ENCODE data around the gene KIF1A. TPM values are rescaled to one million over a fixed set of nuclear protein-coding genes. Genes with fewer than 3 reads are reported as not detected.
A peak's percentile ranks its signal among the peaks of the same experiment; 100 is the strongest.

KIF1A gene
- total RNA-seq, 1 donor from 2014 or later, result 48.9 TPM

- Mint-ChIP-seq H3K4me1 (peaks cover 3% of the 10 kb centered on the region), H3K9me3 (no peaks in the 10 kb centered on the region), H3K27ac (no peak overlapping the region), H3K36me3 (no peaks in the 10 kb centered on the region), H3K4me3 (no peak overlapping the region), H3K27me3 (ENCODE audit: low read depth) (no peaks in the 10 kb centered on the region)
- DNase-seq (ENCODE audit: low spot score in 2 of 2, unreplicated experiment in 2 of 2), result no peak
- TF ChIP-seq, protein P1, sequence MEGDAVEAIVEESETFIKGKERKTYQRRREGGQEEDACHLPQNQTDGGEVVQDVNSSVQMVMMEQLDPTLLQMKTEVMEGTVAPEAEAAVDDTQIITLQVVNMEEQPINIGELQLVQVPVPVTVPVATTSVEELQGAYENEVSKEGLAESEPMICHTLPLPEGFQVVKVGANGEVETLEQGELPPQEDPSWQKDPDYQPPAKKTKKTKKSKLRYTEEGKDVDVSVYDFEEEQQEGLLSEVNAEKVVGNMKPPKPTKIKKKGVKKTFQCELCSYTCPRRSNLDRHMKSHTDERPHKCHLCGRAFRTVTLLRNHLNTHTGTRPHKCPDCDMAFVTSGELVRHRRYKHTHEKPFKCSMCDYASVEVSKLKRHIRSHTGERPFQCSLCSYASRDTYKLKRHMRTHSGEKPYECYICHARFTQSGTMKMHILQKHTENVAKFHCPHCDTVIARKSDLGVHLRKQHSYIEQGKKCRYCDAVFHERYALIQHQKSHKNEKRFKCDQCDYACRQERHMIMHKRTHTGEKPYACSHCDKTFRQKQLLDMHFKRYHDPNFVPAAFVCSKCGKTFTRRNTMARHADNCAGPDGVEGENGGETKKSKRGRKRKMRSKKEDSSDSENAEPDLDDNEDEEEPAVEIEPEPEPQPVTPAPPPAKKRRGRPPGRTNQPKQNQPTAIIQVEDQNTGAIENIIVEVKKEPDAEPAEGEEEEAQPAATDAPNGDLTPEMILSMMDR (IDR thresholded peaks at IDR 0.05; ENCODE audit: unreplicated experiment), result no peak
These were observed 74.6 kb downstream of the KIF1A start for GRCh38 chr2:240745456-240745855.

GRCh38 chr2:240742602-240743095 lies 77.4 kb downstream of the KIF1A start:
- Mint-ChIP-seq H3K27me3 (ENCODE audit: low read depth) (no peaks in the 10 kb centered on the region), H3K27ac (no peak overlapping the region), H3K4me3 (no peak overlapping the region), H3K9me3 (no peaks in the 10 kb centered on the region), H3K4me1 (no peaks in the 10 kb centered on the region), H3K36me3 (peaks cover 7% of the 10 kb centered on the region)
- no peak for DNase-seq (ENCODE audit: low spot score in 2 of 2, unreplicated experiment in 2 of 2)
- TF ChIP-seq, protein P1 (IDR thresholded peaks at IDR 0.05; ENCODE audit: unreplicated experiment), result no peak

DNA sequence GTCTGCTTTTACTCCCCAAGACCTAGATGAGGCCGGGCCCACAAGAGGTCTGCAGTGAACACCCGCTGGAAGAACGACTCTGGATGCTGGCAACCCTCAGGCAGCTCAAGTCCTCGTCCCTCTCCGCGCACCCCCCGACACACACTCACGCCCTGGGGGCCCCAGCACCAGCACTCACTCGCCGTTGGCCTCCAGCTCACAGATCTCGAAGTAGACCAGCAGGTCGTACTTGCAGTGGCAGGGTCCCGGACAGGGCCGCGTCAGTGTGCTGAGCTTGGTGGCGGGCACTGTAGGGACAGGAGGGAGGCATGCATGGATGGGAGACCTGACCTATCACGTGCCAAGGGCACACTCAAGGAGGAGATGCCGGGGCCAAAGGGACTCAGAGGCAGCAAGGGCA lies 78.9 kb downstream of the KIF1A start:
- Mint-ChIP-seq H3K27me3 (ENCODE audit: low read depth) (no peaks in the 10 kb centered on the region), H3K4me1 (peaks cover 2% of the 10 kb centered on the region), H3K4me3 (no peak overlapping the region), H3K27ac (no peak overlapping the region), H3K36me3 (peaks cover 7% of the 10 kb centered on the region), H3K9me3 (no peaks in the 10 kb centered on the region)
- TF ChIP-seq, protein P1 (IDR thresholded peaks at IDR 0.05; ENCODE audit: unreplicated experiment), result no peak
- no peak for DNase-seq (ENCODE audit: low spot score in 2 of 2, unreplicated experiment in 2 of 2)

DNA sequence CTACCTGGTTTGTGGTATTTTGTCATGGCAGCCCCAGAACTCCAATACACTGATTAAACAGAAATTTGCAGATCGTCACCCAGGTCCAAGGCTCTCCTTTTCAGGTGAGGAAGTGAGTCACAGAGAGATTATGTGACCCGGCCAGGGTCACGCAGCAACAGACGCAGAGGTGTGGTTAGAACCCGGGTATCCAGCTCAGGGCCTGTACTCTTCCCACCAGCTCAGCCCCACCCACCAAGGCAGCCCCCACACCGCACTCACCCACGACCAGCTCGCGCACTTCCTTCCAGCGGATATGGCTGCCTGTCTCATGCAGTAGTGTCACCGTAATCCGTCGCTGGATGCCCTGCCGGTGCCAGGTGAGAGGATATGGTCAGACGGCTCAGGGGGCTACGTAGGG lies 80.2 kb downstream of the KIF1A start:
- H3K36me3 Mint-ChIP-seq, result peaks cover 7% of the 10 kb centered on the region
- no peak overlapping the region for H3K4me3 Mint-ChIP-seq

GRCh38 chr2:240737958-240738357 lies 82.1 kb downstream of the KIF1A start:
- Mint-ChIP-seq H3K27me3 (ENCODE audit: low read depth) (no peaks in the 10 kb centered on the region), H3K9me3 (no peaks in the 10 kb centered on the region), H3K4me1 (peaks cover 2% of the 10 kb centered on the region), H3K27ac (no peak overlapping the region), H3K4me3 (no peak overlapping the region), H3K36me3 (peaks cover 7% of the 10 kb centered on the region)
- no peak for DNase-seq (ENCODE audit: low spot score in 2 of 2, unreplicated experiment in 2 of 2)
- TF ChIP-seq, protein P1 (IDR thresholded peaks at IDR 0.05; ENCODE audit: unreplicated experiment), result no peak

More for the DNA sequence above, 80.2 kb downstream of the KIF1A start:
- TF ChIP-seq, protein P1 (IDR thresholded peaks at IDR 0.05; ENCODE audit: unreplicated experiment), result no peak
- H3K27ac Mint-ChIP-seq, result no peak overlapping the region
- no peaks in the 10 kb centered on the region for H3K9me3 Mint-ChIP-seq
- H3K27me3 Mint-ChIP-seq (ENCODE audit: low read depth), result no peaks in the 10 kb centered on the region
- H3K4me1 Mint-ChIP-seq, result peaks cover 2% of the 10 kb centered on the region
- no peak for DNase-seq (ENCODE audit: low spot score in 2 of 2, unreplicated experiment in 2 of 2)

DNA sequence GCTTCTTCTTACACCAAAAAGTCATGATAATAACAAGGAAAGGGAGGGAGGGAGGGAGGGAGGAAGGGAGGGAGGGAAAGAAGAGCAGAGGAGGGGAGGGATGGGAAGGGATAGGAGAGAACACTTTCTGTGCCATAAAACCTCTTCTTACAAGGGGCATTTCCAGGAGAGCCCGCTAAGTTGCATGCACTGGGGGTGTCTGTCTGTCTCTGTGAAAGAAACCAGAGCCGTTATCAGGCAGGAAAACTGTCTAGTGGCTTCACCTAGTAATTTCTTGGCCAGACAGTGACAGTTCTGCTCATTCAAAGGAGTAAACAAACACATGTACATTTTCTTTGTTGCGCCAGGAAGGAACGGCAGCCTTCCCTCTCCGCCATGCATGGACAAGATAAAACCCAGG lies 82.5 kb downstream of the KIF1A start:
- Mint-ChIP-seq H3K4me1 (peaks cover 2% of the 10 kb centered on the region), H3K4me3 (no peak overlapping the region), H3K27me3 (ENCODE audit: low read depth) (no peaks in the 10 kb centered on the region), H3K27ac (peak overlapping the region; percentile 6), H3K9me3 (no peaks in the 10 kb centered on the region), H3K36me3 (peaks cover 7% of the 10 kb centered on the region)
- TF ChIP-seq, protein P1 (IDR thresholded peaks at IDR 0.05; ENCODE audit: unreplicated experiment), result no peak
- no peak for DNase-seq (ENCODE audit: low spot score in 2 of 2, unreplicated experiment in 2 of 2)

All from mesothelial cell of epicardium (in vitro differentiated cells).